K562 (cell line): ENCODE data around the gene OR6K2. TPM values are rescaled to one million over a fixed set of nuclear protein-coding genes. Genes with fewer than 3 reads are reported as not detected.

Experiments used
- ARNT ChIP-seq, 2 experiments: fragments of 450-650 bp; IDR thresholded peaks; 2 replicates each; pipeline ENCODE4 v1.6.1; 2016; ENCODE audit warnings: mild to moderate bottlenecking in 1 of 2
- BACH1 ChIP-seq: fragments of 200-800 bp; sonication (Bioruptor generic); IDR thresholded peaks from 2 replicates; pipeline ENCODE4 v1.6.1; 2016; ENCODE audit warnings: missing genetic modification characterization, missing compliant biosample characterization
- BRD4 ChIP-seq: fragments of 200-600 bp; sonication (generic); IDR thresholded peaks from 2 replicates; pipeline ENCODE4 v1.6.1; 2017; ENCODE audit warnings: inconsistent platforms
- CBFA2T2 ChIP-seq: fragments of 450-650 bp; conservative IDR thresholded peaks from 2 replicates; pipeline ENCODE4 v1.6.1; 2017; ENCODE audit warnings: mild to moderate bottlenecking
- CC2D1A ChIP-seq: fragments of 450-650 bp; IDR thresholded peaks from 2 replicates; pipeline ENCODE4 v1.6.1; 2017; ENCODE audit warnings: mild to moderate bottlenecking
- EP400 ChIP-seq: fragments of 450-650 bp; IDR thresholded peaks from 2 replicates; pipeline ENCODE4 v1.6.1; 2017; ENCODE audit warnings: antibody characterized with exemption, mild to moderate bottlenecking, moderate library complexity
- FOXK2 ChIP-seq, 2 experiments: fragments of 450-650 bp; IDR thresholded peaks in 1 of 2; conservative IDR thresholded peaks in 1 of 2; 2 replicates each; pipeline ENCODE4 v1.6.1; 2016; ENCODE audit warnings: low read depth in 2 of 2, mild to moderate bottlenecking in 1 of 2
- HNRNPUL1 ChIP-seq: fragments of 200-400 bp; formaldehyde crosslinking; IDR thresholded peaks from 2 replicates; pipeline ENCODE4 v1.6.1; 2017; ENCODE audit warnings: low read length
- LARP7 ChIP-seq: fragments of 450-650 bp; IDR thresholded peaks from 2 replicates; pipeline ENCODE4 v1.6.1; 2016
- NFE2 ChIP-seq: IDR thresholded peaks from 2 replicates; pipeline ENCODE4 v1.6.1; 2014; ENCODE audit warnings: antibody characterized with exemption, low read depth
- RCOR1 ChIP-seq, 2 experiments: IDR thresholded peaks; 2 replicates each; pipeline ENCODE4 v1.6.1; 2012; ENCODE audit warnings: low read depth in 2 of 2, low read length in 2 of 2, borderline replicate concordance in 1 of 2, improper control_type of control experiment in 1 of 2
- SMAD4 ChIP-seq: fragments of 250-450 bp; sonication (Bioruptor Pico); conservative IDR thresholded peaks from 2 replicates; pipeline ENCODE4 v1.8.0; 2021; ENCODE audit warnings: inconsistent platforms, mild to moderate bottlenecking, moderate library complexity
- TCF3 ChIP-seq: sonication (generic); formaldehyde crosslinking; IDR thresholded peaks from 2 replicates; pipeline ENCODE4 v1.4.0; 2020; ENCODE audit warnings: mild to moderate bottlenecking, missing genetic modification reagents
- ZNF197 ChIP-seq: fragments of 200-800 bp; sonication (Bioruptor generic); IDR thresholded peaks from 2 replicates; pipeline ENCODE4 v1.6.1; 2016; ENCODE audit warnings: low read depth, missing genetic modification characterization, missing compliant biosample characterization
- ZNF589 ChIP-seq: fragments of 200-800 bp; sonication (Bioruptor generic); IDR thresholded peaks from 2 replicates; pipeline ENCODE4 v1.6.1; 2016; ENCODE audit warnings: low read depth, missing genetic modification characterization, missing compliant biosample characterization
- ZNF764 ChIP-seq: fragments of 250-450 bp; sonication (Bioruptor Pico); IDR thresholded peaks from 2 replicates; pipeline ENCODE4 v1.4.0; 2020; ENCODE audit warnings: low read depth, mild to moderate bottlenecking, moderate library complexity
- ZNF766 ChIP-seq: fragments of 200-800 bp; sonication (Bioruptor generic); conservative IDR thresholded peaks from 2 replicates; pipeline ENCODE4 v1.6.1; 2016; ENCODE audit warnings: missing genetic modification characterization, missing compliant biosample characterization
- polyA plus RNA-seq, 8 experiments: library from polyadenylated mRNA; depleted of rRNA in 4 of 8; stranded (reverse) in 5 of 8; unstranded in 3 of 8; fragments of >200 nt; fragmentation: Nextera tagmentation in 2 of 8; fragmentation: Illumina TruSeq in 1 of 8; extraction: Ambion mirVana in 2 of 8; extraction: Trizol in 1 of 8; gene quantifications; 2 replicates each; pipeline versions ENCODE4 v1.2.1 to v1.2.3, GENCODE V29; 2011 to 2014; ENCODE audit warnings: inconsistent platforms in 1 of 8, missing spikeins in 1 of 8
- total RNA-seq, 7 experiments: library from RNA; depleted of rRNA in 6 of 7; stranded (reverse); fragments of >200 nt in 6 of 7; fragmentation: Illumina TruSeq in 2 of 7; extraction: Trizol in 2 of 7; gene quantifications; 2 replicates each; pipeline versions ENCODE4 v1.2.1 to v1.2.3, GENCODE V29; 2011 to 2021; ENCODE audit warnings: low replicate concordance in 1 of 7
- TF ChIP-seq, protein P1 (sequence below): fragments of 250-450 bp; sonication (Bioruptor Pico); IDR thresholded peaks from 2 replicates; pipeline ENCODE4 v1.4.0; 2020; ENCODE audit warnings: mild to moderate bottlenecking
- TF ChIP-seq, protein P2 (sequence below), 2 experiments: fragments of 200-800 bp in 1 of 2; sonication (Bioruptor generic) in 1 of 2; sonication (generic) in 1 of 2; formaldehyde crosslinking in 1 of 2; IDR thresholded peaks in 1 of 2; conservative IDR thresholded peaks in 1 of 2; 2 replicates each; pipeline versions ENCODE4 v1.5.0 to v1.6.1; 2016 to 2020; ENCODE audit warnings: missing compliant biosample characterization in 1 of 2, missing genetic modification characterization in 1 of 2, missing genetic modification reagents in 1 of 2
- TF ChIP-seq, protein P3 (sequence below): fragments of 250-450 bp; sonication (Bioruptor Pico); IDR thresholded peaks from 2 replicates; pipeline ENCODE4 v1.4.0; 2020; ENCODE audit warnings: borderline replicate concordance
- TF ChIP-seq, protein P4 (sequence below): fragments of 450-650 bp; IDR thresholded peaks from 2 replicates; pipeline ENCODE4 v1.6.1; 2016; ENCODE audit warnings: antibody characterized with exemption

Gene OR6K2
- total and polyA plus RNA-seq, 9 of the 15 experiments (the other 6 are each of a cell fraction or from before 2014, with no cell fraction given), result not detected

DNA sequence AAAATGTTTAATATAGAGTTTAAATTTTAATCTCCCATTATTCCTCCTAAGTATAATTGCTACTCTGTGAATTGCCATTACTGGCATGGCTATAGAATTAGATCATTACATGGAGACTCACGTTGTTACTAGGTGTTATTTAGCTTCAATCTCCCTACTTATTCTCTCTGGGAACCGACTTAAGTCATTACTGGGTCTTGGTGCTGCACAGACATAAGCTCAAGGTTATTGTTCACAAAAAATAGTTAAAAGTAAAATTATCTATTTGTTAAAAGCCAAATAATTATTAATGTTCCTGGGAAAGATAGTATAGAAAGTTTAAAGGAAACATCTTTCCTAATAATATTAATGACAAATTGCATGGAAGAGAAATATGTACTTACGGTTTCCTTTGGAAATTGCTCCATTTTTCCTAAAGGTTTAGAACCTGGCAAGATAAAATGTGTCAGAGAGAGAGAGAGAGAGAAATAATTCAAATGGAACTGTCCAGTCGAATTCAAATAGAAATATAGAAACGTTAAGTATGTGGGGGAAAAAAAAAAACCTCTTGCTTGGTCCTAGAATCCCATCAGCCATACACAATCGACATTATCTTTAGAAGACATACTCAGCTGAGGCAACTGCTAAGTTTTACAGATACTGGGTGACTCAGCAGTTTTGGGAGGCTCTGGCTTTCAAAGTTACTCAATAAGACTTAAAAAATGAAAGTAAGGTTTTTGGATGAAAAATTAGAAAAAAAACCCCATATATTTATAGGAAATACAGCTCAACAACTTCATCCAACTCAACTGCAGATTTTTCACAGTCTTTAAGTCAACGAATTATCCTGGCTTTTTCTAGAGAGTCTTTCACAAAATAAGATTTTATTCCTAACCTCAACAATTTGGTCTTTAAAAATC lies 14.1 kb downstream of the OR6K2 start, which contains the start of gene SPTA1 (continued):
- TF ChIP-seq CC2D1A (peak; percentile 78), SMAD4 (peak; percentile 28; the same call in 1 of the 2 replicates), HNRNPUL1 (no peak), LARP7 (peak; percentile 75; the same call in 1 of the 2 replicates), ZNF766 (peak; percentile 43; the same call in 1 of the 2 replicates), BACH1 (peak; percentile 98), EP400 (peak; percentile 54; the same call in 1 of the 2 replicates), RCOR1 (IDR thresholded peaks at IDR 0.05; ENCODE audit: borderline replicate concordance in 1 of 2, low read depth in 2 of 2, low read length in 2 of 2) (peak in 1 of 2 experiments; percentile 70; a peak in 2 of 4 replicates), ARNT (IDR thresholded peaks at IDR 0.05) (peak; percentile 71 to 76; a peak in 1 of 4 replicates), ZNF197 (0 out of 2 replicates have a peak, but pooled peaks have one; percentile 50), BRD4 (no peak; the same call in 1 of the 2 replicates), ZNF764 (CRISPR knock-in tag) (no peak), FOXK2 (conservative IDR thresholded peaks at IDR 0.05 in 1 of 2, IDR thresholded peaks at IDR 0.05 in 1 of 2; ENCODE audit: low read depth in 2 of 2) (peak; percentile 29 to 52; a peak in 2 of 4 replicates), CBFA2T2 (peak; percentile 83), NFE2 (peak; percentile 97), TCF3 (CRISPR knock-in tag) (peak; percentile 78), ZNF589 (no peak)
- TF ChIP-seq, protein P1, sequence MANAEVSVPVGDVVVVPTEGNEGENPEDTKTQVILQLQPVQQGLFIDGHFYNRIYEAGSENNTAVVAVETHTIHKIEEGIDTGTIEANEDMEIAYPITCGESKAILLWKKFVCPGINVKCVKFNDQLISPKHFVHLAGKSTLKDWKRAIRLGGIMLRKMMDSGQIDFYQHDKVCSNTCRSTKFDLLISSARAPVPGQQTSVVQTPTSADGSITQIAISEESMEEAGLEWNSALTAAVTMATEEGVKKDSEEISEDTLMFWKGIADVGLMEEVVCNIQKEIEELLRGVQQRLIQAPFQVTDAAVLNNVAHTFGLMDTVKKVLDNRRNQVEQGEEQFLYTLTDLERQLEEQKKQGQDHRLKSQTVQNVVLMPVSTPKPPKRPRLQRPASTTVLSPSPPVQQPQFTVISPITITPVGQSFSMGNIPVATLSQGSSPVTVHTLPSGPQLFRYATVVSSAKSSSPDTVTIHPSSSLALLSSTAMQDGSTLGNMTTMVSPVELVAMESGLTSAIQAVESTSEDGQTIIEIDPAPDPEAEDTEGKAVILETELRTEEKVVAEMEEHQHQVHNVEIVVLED, result no peak
- TF ChIP-seq, protein P2, sequence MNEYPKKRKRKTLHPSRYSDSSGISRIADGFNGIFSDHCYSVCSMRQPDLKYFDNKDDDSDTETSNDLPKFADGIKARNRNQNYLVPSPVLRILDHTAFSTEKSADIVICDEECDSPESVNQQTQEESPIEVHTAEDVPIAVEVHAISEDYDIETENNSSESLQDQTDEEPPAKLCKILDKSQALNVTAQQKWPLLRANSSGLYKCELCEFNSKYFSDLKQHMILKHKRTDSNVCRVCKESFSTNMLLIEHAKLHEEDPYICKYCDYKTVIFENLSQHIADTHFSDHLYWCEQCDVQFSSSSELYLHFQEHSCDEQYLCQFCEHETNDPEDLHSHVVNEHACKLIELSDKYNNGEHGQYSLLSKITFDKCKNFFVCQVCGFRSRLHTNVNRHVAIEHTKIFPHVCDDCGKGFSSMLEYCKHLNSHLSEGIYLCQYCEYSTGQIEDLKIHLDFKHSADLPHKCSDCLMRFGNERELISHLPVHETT (CRISPR knock-in tag; conservative IDR thresholded peaks at IDR 0.05 in 1 of 2, IDR thresholded peaks at IDR 0.05 in 1 of 2), result 0 out of 4 replicates have a peak, but pooled peaks of 1 of the 2 experiments have one; percentile 50
- TF ChIP-seq, protein P3, sequence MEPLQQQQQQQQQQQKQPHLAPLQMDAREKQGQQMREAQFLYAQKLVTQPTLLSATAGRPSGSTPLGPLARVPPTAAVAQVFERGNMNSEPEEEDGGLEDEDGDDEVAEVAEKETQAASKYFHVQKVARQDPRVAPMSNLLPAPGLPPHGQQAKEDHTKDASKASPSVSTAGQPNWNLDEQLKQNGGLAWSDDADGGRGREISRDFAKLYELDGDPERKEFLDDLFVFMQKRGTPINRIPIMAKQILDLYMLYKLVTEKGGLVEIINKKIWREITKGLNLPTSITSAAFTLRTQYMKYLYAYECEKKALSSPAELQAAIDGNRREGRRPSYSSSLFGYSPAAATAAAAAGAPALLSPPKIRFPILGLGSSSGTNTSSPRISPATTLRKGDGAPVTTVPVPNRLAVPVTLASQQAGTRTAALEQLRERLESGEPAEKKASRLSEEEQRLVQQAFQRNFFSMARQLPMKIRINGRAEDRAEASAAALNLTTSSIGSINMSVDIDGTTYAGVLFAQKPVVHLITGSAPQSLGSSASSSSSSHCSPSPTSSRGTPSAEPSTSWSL, result no peak
- TF ChIP-seq, protein P4, sequence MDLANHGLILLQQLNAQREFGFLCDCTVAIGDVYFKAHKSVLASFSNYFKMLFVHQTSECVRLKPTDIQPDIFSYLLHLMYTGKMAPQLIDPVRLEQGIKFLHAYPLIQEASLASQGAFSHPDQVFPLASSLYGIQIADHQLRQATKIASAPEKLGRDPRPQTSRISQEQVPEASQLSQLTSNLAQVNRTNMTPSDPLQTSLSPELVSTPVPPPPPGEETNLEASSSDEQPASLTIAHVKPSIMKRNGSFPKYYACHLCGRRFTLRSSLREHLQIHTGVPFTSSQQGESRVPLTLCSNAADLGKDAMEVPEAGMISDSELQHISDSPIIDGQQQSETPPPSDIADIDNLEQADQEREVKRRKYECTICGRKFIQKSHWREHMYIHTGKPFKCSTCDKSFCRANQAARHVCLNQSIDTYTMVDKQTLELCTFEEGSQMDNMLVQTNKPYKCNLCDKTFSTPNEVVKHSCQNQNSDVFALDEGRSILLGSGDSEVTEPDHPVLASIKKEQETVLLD, result peak; percentile 67
